WTC11 (cell line): ENCODE data around the gene LCAT.

Source experiments
- CREB1 ChIP-seq: sonication (generic); formaldehyde crosslinking; IDR thresholded peaks from 2 replicates; pipeline ENCODE4 v1.8.0; 2023; ENCODE audit warnings: mild to moderate bottlenecking, missing genetic modification reagents
- IRF2 ChIP-seq: sonication (generic); formaldehyde crosslinking; IDR thresholded peaks from 2 replicates; pipeline ENCODE4 v1.8.0; 2022; ENCODE audit warnings: low read depth, missing genetic modification reagents, borderline replicate concordance
- NR2C2 ChIP-seq: sonication (generic); formaldehyde crosslinking; IDR thresholded peaks from 2 replicates; pipeline ENCODE4 v1.8.0; 2022; ENCODE audit warnings: mild to moderate bottlenecking, missing genetic modification reagents
- SP1 ChIP-seq: sonication (generic); formaldehyde crosslinking; conservative IDR thresholded peaks from 2 replicates; pipeline ENCODE4 v1.8.1; 2022; ENCODE audit warnings: missing genetic modification reagents
- TP53 ChIP-seq: sonication (generic); formaldehyde crosslinking; IDR thresholded peaks from 2 replicates; pipeline ENCODE4 v1.8.1; 2023; ENCODE audit warnings: mild to moderate bottlenecking, missing genetic modification reagents
- TF ChIP-seq, protein P1 (sequence below): fragments of 200-600 bp; IDR thresholded peaks from 2 replicates; pipeline ENCODE4 v1.8.0; 2022; ENCODE audit warnings: antibody characterized with exemption
- TF ChIP-seq, protein P2 (sequence below): sonication (generic); formaldehyde crosslinking; IDR thresholded peaks from 2 replicates; pipeline ENCODE4 v1.8.0; 2022; ENCODE audit warnings: mild to moderate bottlenecking, missing genetic modification reagents
- TF ChIP-seq, protein P3 (sequence below): sonication (generic); formaldehyde crosslinking; conservative IDR thresholded peaks from 2 replicates; pipeline ENCODE4 v1.8.1; 2023; ENCODE audit warnings: mild to moderate bottlenecking, low read depth, missing genetic modification reagents, moderate library complexity
- TF ChIP-seq, protein P4 (sequence below): sonication (generic); formaldehyde crosslinking; IDR thresholded peaks from 2 replicates; pipeline ENCODE4 v1.8.1; 2022; ENCODE audit warnings: low read depth, mild to moderate bottlenecking, moderate library complexity, missing genetic modification reagents, borderline replicate concordance
- TF ChIP-seq, protein P5 (sequence below): sonication (generic); formaldehyde crosslinking; IDR thresholded peaks from 2 replicates; pipeline ENCODE4 v1.8.0; 2022; ENCODE audit warnings: mild to moderate bottlenecking, missing genetic modification reagents

DNA sequence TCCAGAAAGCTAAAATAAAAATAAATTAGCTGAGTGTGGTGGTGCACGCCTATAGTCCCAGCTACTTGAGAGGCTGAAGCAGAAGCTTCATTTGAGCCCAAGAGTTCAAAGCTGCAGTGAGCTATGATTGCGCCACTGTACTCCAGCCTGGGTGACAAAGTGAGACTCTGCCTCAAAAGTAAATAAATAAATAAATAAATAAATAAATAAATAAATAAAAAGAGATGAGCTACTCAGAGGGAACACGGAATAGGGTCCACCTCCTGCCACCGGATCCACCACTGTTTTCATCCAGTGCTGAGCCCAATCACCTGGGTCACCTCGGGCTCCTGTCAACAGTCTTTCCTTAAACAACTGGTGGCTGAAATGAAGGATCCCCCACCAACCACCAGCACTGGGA is 43.0 kb upstream of the LCAT start:
- TF ChIP-seq, protein P1, sequence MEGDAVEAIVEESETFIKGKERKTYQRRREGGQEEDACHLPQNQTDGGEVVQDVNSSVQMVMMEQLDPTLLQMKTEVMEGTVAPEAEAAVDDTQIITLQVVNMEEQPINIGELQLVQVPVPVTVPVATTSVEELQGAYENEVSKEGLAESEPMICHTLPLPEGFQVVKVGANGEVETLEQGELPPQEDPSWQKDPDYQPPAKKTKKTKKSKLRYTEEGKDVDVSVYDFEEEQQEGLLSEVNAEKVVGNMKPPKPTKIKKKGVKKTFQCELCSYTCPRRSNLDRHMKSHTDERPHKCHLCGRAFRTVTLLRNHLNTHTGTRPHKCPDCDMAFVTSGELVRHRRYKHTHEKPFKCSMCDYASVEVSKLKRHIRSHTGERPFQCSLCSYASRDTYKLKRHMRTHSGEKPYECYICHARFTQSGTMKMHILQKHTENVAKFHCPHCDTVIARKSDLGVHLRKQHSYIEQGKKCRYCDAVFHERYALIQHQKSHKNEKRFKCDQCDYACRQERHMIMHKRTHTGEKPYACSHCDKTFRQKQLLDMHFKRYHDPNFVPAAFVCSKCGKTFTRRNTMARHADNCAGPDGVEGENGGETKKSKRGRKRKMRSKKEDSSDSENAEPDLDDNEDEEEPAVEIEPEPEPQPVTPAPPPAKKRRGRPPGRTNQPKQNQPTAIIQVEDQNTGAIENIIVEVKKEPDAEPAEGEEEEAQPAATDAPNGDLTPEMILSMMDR: no peak
- TF ChIP-seq, protein P2, sequence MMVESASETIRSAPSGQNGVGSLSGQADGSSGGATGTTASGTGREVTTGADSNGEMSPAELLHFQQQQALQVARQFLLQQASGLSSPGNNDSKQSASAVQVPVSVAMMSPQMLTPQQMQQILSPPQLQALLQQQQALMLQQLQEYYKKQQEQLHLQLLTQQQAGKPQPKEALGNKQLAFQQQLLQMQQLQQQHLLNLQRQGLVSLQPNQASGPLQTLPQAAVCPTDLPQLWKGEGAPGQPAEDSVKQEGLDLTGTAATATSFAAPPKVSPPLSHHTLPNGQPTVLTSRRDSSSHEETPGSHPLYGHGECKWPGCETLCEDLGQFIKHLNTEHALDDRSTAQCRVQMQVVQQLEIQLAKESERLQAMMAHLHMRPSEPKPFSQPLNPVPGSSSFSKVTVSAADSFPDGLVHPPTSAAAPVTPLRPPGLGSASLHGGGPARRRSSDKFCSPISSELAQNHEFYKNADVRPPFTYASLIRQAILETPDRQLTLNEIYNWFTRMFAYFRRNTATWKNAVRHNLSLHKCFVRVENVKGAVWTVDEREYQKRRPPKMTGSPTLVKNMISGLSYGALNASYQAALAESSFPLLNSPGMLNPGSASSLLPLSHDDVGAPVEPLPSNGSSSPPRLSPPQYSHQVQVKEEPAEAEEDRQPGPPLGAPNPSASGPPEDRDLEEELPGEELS (CRISPR knock-in tag): no peak
- TF ChIP-seq CREB1 (CRISPR knock-in tag) (no peak), NR2C2 (CRISPR knock-in tag) (no peak), IRF2 (no peak), TP53 (CRISPR knock-in tag) (no peak), SP1 (CRISPR knock-in tag) (no peak)
- TF ChIP-seq, protein P3, sequence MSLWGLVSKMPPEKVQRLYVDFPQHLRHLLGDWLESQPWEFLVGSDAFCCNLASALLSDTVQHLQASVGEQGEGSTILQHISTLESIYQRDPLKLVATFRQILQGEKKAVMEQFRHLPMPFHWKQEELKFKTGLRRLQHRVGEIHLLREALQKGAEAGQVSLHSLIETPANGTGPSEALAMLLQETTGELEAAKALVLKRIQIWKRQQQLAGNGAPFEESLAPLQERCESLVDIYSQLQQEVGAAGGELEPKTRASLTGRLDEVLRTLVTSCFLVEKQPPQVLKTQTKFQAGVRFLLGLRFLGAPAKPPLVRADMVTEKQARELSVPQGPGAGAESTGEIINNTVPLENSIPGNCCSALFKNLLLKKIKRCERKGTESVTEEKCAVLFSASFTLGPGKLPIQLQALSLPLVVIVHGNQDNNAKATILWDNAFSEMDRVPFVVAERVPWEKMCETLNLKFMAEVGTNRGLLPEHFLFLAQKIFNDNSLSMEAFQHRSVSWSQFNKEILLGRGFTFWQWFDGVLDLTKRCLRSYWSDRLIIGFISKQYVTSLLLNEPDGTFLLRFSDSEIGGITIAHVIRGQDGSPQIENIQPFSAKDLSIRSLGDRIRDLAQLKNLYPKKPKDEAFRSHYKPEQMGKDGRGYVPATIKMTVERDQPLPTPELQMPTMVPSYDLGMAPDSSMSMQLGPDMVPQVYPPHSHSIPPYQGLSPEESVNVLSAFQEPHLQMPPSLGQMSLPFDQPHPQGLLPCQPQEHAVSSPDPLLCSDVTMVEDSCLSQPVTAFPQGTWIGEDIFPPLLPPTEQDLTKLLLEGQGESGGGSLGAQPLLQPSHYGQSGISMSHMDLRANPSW: no peak
- TF ChIP-seq, protein P4, sequence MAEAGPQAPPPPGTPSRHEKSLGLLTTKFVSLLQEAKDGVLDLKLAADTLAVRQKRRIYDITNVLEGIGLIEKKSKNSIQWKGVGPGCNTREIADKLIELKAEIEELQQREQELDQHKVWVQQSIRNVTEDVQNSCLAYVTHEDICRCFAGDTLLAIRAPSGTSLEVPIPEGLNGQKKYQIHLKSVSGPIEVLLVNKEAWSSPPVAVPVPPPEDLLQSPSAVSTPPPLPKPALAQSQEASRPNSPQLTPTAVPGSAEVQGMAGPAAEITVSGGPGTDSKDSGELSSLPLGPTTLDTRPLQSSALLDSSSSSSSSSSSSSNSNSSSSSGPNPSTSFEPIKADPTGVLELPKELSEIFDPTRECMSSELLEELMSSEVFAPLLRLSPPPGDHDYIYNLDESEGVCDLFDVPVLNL (CRISPR knock-in tag): no peak
- TF ChIP-seq, protein P5, sequence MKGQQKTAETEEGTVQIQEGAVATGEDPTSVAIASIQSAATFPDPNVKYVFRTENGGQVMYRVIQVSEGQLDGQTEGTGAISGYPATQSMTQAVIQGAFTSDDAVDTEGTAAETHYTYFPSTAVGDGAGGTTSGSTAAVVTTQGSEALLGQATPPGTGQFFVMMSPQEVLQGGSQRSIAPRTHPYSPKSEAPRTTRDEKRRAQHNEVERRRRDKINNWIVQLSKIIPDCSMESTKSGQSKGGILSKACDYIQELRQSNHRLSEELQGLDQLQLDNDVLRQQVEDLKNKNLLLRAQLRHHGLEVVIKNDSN (CRISPR knock-in tag): no peak
